ENCODE results near the gene CADPS.

Gene CADPS

DNA sequence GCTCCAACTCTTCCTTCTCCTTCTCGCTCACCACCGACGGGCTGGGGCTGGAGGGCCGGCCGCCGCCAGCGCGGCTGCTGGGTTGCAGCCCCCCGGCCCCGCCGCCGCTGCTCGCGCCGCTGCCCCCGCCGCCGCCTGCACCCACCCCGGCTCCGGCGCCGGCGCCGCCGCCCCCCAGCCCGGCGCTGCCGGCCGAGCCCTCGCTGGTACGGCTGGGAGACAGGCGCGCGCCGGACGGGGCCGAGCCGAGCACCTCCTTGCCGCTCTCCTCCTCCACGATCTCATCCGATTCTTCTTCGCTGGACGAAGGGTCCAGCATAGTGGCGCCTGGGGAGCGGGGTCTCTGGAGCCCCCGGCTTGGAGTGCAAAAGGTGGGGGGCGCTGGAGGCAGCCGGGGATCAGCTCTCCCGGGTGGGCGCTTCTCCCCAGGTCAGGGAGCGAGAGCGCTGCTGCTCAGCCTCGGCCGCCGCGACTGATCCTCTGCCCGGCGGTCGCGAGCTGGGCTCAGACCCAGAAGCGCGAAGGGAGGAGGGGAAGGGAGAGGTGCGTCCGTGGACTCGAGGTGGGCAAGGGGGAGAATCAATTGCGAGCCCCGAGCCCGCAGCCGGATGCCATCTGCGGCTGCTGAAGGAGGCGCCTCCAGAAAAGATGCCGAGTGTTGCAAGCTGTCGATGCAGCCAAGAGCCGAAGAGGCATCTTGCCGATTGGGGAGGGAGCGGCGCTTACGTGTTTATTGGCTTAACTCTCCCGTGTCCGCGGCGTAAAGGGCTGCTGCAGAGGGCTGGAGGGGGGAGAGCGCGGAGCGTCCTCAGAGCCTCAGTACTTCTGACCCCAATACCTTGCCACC lies at the start of gene CADPS:
TSS of gene CADPS (minus strand) at position 706 of the 847 bp plus-strand sequence. CDS start at position 319, 387 bp downstream.
- DNase-seq (ENCODE audit: low read depth, low spot score): no peak

DNA sequence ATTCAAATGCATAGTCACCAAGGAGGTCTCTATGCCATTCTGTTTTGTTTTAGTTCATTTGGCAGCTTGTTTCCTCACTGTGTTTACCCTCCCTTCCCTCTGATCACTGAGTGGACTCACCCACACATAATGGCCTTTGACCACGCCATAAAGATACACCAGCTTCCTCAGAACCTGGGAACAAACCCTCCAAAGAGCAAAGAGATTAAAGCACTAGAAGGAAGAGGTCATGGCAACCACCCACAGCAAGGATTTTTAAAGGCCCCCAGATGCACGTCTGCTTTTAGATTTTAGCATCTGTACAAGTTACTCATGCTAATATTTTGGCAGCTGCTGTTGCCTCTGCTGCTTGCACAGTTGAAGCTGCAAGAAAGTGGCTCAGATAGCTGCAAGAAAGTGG lies 47.9 kb upstream of the CADPS start:
- no peak for DNase-seq (ENCODE audit: low read depth, low spot score)

DNA sequence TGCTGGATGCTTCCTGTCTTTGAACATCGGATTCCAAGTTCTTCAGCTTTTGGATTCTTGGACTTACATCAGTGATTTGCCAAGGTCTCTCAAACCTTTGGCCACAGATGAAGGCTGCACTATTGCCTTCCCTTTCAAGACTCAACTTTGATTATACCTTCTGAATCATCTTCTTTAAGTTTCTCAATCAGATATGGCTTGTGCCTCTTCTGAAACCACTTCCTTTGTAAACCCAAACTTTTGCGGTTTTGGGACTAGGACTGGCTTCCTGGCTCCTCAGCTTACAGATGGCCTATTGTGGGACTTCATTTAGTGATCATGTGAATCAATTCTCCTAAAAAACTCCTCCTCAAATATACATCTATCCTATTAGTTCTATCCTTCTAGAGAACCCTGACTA lies 47.1 kb upstream of the CADPS start:
- no peak for DNase-seq (ENCODE audit: low read depth, low spot score)

DNA sequence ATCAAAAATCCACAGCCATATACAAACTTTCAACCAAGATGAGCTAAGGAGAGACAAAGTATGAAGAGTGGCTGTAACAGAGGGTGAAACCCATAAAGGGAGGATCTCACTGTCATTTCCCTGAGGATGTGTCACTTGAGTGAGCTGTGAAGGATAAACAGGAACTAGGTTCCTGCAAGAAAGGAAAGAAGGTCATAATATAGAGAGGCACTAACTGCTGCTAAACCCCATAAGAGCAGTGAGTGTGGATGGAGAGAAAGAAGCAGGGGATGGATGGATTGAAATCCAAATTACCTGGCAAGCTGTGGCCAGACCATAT lies 45.2 kb upstream of the CADPS start:
- DNase-seq (ENCODE audit: low read depth, low spot score): no peak

DNA sequence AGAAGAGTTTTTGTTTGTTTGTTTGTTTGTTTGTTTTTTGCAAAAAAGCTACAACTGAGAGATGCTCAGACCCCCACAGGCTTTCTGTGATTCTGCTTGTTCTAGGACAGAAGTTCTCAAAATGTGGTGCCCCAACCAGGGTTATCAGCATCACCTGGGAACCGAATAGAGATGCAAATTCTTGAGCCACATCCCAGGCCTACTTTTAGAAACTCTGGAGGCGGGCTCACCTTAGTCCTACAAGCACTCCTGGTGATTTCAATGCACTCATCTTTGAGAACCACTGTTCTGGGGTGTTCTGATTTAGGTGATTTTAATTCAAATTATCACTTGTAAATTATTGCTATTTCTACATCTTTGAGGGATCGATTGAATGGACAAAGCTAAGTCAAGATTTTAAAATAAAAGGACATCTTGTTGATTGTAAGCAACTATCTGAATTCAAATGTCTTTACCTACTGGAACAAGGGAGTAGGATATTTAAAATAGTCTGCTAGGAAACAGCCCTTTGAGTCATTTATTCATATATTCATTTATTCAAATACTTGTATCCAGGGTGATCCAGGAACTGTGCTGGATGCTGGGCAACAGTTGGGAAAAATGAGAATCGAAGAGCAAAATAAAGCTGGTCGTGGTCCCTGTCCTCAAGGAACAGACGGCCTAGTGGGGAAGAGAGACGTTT lies 44.7 kb upstream of the CADPS start:
- DNase-seq (ENCODE audit: low read depth, low spot score): no peak

DNA sequence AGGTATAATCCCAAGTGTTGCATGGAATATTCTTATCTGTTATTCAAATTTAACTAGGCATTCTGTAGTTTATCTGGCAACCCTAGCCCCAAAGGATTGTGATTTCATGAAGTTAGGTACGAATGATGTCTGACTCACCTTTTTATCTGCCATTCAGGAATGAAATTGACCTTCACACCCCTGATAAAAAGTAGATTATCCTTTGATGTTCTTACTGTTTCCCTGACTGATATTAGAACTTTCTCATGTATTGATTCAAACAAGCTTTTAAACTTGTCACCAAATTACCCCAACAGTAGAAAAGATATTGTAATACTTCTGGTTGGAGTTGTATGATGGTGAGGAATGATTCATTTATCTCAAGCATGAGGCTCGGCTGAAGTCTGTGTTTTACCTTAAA lies 43.6 kb upstream of the CADPS start:
- no peak for DNase-seq (ENCODE audit: low read depth, low spot score)

DNA sequence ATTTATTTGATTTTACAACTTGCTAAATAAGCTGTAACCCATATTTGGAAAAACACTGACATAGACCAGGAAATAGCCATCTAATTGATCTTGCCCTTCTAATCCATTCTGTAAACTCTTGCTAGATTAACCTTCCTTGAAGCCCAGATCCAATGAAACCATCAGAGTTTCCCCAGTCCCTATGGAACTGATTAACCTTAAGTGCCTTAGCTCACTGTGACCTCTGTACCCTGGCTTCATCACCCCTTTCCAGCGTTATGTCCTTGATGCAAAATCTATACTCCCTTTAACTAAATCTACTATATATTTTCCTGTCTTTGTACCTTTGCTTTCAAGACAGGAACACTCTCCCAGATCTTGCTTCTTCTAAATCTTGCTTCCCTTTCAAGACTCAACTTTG lies 42.9 kb upstream of the CADPS start:
- no peak for DNase-seq (ENCODE audit: low read depth, low spot score)

DNA sequence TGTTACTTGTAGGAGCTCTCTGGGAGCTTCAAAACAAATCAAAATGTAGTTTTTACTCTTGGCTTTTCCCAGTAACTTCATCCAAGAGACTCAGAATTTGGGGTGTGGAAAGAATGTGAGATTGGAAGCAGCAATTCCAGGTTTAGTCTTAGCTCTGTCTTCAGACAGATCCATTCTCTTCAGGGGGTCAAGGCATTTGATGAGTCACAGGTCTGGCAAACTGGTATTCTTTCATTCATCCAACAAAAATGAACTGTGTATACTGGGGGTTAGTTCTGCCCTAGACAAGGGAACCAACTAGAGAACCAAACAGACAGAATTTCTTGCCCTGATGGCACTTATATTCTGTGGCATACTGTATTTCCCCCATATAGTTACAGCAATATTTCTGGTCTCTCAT lies 36.3 kb upstream of the CADPS start:
- no peak for DNase-seq (ENCODE audit: low read depth, low spot score)

DNA sequence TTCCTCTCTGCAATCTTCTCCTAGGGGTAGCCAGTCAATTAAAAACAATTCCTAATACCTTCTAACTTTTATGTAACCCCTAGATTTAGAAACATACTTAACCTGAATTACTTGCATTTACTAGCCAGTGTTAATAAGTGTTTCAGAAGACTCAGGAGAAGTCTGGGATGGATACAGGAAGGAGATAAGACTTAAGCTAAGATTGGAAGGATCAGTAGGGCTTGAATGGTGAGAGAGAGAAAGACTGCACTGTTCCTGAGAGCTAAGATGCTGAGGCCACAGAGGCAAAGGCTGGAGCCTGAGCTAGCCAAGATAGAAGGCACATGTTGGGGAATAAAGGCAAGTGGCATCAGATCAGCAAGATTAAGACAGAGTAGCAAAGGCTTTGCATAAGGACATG lies 30.1 kb upstream of the CADPS start:
- DNase-seq (ENCODE audit: low read depth, low spot score): no peak

DNA sequence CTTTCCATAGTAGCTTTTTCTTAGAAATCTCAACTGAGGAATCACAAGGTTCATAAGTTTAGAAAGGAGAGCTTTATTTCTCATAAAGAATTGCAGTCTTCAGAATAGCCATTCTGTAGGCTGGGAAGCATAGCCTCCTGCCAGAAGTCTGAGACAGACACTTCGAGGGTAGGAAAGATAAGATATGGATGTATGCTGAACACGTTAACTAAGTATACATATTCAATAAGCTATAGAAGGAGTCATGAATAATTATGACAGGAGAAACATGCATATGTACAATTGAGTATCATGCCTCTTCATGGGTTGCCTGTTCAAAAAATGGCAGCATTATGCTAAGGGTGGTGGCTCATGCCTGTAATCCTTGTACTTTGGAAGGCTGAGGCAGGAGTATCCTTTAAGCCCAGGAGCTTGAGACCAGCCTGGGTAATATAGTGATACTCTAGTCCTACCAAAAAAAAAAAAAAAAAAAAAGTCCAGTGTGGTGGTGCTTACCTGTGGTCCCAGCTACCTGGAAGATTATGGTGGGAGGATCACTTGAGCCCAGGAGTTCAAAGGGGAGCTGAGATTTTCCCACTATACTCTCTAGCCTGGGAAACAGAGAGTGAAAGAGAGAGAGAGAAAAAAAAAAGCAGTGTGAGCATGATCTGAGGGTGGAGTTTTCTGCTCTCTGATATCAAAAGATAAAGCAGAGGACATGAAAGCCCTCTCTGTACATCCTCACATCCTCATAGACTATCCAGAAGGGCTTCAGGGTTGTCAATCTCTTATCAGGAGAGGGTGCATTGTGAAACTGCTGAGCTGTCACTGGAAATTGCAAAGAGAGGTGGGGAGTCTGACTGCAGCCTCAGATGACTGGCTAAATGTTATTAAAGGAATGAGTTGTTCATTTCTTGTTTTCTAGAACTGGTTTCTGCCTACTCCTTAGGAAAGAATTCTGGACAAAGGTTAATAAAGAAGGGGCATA lies 23.6 kb upstream of the CADPS start:
- no peak for DNase-seq (ENCODE audit: low read depth, low spot score)

DNA sequence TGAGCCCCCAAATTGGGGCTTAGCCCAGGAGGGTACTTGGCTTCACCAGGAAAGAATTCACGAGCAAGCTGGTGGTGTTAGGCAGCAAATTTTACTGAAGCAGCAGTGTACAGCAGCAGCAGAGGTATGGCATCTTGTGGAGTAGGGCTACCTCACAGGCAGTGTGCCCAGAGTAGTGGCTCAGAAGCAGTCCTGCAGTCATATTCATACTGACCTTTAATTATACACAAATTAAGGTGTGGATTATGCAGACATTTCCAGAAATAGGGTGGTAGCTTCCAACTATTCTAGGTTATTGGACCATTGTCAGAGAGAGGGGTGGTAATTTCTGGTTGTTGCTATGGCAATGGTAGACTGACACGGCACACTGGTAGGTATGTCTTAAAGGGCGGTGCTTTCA lies 20.7 kb upstream of the CADPS start:
- no peak for DNase-seq (ENCODE audit: low read depth, low spot score)

DNA sequence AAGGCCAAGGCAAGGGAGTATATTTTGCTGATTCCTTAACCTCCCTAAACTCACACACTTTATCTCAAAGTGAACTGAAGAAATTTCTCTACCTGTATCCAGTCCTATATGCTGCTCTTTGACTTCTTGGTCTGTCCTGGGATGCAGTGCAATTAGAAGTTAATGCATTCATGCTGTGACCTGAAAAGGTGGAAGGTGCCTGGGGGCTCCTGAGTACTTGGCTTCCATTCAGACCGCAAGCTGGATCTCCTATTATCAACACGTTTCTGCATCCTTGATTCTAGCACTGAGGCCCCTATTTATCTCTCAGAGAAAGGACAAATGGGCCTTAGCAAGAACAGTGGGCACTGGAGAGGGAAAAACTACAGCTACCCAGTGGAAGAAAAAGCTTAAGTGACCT lies 17.7 kb upstream of the CADPS start:
- DNase-seq (ENCODE audit: low read depth, low spot score): no peak

DNA sequence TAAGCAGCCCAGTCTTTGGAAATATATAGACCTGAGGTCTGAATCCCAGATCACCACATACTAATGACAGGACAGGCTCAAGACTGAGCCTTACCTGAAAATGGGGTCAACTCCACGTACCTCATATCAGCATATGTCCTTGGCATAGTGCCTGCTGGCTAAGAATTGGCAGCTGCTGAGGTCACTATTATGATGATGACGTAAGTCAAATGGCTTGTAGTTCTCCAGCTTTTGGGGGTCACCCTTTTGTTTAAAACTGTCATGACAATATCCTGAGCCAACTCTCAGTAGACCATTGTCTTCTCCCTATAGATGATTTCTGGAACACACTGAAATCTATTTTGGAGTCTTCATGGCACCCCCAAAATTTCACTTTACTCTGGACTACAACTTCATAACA lies 16.8 kb upstream of the CADPS start:
- DNase-seq (ENCODE audit: low read depth, low spot score): no peak

DNA sequence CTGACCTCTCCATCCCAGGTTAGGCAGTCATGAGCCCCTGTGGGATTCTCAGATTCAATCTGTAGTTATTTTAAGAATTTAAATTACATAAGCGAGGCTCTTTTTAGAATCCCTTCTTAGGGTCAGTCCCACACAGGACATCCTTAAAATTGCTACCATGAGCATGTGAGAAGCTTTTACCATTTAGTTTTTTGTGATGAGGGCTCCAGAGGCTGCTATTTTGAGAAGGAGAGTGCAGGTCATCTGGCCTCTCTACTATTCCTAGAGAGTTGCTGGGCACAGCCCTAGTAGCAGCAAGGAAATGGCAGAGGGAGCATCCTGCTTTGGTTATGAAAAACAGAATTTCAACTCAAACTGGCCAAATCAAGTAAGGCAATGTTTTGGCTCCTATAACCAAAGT lies 13.6 kb upstream of the CADPS start:
- DNase-seq (ENCODE audit: low read depth, low spot score): no peak

DNA sequence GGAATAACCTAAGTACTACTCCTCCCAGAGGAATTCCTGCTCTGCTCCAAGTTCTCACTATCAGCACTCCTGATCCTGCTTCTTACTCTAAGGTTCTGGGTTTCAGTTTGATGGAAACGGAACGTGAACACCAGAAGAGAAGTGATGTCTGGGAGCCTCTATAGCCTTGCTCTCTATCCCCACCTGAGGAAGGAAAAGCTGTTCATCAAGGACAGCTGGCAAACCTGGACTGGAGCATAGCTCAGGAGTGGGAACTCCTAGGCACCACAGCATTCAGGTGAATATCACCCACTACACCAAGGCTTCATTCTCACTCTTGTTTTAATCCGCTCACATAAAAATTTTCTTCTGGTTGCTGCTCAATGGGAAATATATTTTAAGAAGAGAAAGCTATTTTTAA lies 13.0 kb upstream of the CADPS start:
- DNase-seq (ENCODE audit: low read depth, low spot score): no peak

DNA sequence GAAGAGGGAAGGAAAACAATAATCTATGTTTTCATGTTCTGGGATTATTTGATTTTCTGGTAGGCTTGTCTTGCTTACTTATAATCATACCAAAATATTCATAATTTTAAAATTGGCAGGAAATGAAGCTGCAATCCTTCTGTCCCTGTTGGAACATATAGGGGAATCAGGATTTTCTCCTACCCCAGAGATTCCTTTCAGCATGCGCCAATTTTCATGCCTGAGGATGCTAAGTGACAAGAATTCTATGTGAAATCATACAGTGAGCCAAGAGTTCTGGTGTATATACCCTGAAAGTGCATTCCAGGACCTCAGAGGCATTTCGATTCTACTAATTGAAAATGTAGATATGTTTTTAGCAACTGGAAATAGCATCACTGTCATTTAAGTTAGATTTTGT lies 9.9 kb upstream of the CADPS start:
- DNase-seq (ENCODE audit: low read depth, low spot score): no peak

DNA sequence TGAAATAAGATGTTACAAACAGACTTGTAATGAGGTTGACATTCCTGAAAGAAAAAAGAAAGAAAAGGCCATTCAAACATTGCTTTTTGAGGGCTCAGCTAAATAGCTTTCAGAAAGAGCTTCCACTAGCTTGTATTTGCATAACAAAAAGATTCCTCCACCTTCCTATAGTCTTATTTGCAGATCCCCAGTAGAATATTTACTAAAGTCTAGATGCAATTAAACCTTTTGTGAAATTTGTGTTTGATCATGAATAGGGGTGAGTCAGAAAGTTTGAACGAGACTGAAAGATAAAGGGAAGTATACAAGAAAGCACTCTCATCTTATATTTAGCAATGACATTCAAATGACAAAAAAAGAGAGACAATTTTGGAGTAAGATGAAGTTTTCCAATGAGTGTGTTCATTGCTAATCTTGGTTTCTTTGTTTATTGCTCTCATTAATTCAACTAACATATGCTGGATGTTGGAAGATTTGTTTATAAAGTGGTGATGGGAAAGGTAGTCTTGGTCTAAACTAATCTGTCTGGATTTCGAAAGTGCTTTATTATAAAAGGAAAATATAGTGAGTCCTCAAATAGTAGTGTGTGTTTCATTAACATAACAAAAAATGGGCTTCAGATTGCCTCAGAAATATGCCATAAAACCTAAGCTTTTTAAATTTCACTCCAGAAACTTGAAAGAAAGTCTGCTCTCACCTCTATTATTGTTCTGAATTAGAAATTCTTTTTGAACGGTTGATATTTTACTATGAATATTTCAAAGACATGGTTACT lies 9.1 kb upstream of the CADPS start:
- DNase-seq (ENCODE audit: low read depth, low spot score): no peak

DNA sequence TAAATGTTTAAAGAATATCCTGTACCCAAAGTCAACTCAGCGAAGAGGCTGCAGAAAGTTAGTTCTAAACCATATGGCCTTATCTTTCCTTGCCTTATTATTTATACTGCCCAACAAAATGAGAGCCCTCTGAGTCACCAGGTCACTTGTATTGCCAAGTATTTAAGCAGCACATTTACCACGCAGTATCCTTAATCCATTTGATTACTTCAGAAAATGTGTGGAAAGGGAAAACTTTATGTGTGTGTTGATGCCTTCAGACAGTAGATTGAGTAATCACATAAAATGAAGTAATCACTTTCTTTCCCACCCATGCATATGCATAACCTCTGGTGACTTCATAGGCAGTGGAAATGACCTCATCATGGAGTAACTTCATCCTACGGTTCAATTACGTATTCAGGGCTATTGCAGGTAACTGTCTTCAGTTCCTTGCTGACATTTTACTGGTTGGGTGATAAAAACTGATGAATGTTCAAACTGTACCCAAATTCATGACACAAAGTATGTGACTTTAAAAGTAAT lies 7.5 kb upstream of the CADPS start:
- no peak for DNase-seq (ENCODE audit: low read depth, low spot score)

DNA sequence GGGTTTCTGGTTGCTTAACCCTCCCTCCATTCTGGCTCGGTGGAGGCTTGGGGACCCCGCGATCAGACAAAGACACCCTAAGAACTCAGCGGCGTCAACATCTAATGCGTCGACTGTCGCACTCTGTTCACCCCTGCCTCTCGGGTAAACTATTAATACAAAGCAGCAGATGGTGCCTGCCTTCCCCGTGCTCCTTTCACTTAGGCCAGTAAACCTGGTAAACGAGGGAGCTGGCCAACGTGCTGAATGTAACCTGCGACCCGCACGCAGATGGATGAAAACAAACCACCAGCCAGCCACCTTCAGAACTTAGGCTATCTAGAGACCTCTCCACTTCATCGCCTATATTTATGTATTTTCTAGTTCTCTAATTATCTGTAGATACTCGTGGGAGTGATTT lies 848 bp upstream of the CADPS start:
- DNase-seq (ENCODE audit: low read depth, low spot score): no peak

DNA sequence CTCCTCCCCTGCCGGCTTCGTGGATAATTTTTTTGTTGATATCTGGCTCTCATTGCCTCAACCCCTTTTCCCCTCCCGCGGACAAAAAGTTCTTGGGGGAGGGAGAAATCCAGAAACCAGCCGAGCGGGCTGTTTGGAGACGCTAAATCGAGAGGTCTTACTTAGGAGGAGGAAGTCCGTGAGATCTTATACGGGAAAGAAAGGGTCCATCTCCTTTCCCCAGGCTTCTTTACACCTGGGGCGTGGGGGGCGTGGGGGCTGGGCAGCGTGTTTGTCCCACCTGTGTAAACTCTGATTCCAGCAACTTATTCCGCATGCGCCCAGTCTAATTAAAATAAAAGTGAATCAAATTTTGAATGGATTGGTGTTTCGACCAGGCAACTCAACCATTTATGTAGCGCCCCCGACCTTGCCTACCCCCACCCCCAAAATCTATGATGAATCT lies 364 bp upstream of the CADPS start:
- DNase-seq (ENCODE audit: low read depth, low spot score): no peak
